NCI-H1694 (cell line): ENCODE measurements around the gene PCNX2.
"Not testable (repeated sequence)": the region's sequence is repeated elsewhere in the genome, so short reads cannot be mapped to it uniquely, and the experiment has no call there.

Experiments used
- DNase-seq: peaks from one replicate; lab custom pipeline; 2025; lab: John Stamatoyannopoulos, UW

PCNX2 gene

DNA sequence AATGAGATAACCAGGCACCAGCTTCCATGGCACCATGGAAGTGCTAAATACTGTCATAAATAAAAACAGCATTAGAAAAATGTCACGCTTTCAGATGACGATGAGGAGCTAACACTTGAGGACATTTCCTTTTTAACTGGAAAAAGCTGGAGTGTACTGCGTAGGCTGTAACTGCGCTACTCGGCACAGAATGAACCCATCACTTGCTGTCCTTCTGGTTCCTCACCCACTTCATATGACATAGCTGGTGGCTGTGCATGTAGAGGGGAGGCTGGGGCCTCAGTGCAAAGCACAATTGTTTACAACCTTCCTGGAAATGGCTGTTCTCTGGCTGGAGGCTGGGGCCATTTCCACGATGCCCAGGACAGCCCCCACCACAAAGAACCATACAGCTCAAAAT is 289.4 kb downstream of the PCNX2 start:
- DNase-seq: no peak

DNA sequence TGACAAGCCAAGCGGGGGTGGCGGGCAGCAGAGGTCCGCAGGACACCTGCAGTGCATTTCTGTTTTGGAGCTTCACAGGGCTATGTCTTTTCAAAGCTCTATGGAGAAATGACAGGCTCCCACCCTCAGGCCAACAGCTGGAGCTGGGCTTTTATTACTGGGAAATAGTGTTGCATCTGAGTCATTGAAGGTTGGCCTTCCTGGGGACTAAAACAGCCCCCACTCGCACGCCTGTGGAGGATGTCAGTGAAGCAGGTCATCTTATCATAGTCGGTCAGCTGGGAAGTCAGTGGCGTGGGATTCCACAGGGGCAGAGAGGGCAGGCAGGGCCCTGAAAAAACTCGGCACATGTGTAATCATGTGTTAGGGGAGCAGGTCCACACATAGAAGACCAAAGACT is 289.8 kb downstream of the PCNX2 start:
- DNase-seq: no peak

- DNase-seq: no peak
Measured at GRCh38 chr1:233005156-233005555, 290.4 kb downstream of the PCNX2 start.

DNA sequence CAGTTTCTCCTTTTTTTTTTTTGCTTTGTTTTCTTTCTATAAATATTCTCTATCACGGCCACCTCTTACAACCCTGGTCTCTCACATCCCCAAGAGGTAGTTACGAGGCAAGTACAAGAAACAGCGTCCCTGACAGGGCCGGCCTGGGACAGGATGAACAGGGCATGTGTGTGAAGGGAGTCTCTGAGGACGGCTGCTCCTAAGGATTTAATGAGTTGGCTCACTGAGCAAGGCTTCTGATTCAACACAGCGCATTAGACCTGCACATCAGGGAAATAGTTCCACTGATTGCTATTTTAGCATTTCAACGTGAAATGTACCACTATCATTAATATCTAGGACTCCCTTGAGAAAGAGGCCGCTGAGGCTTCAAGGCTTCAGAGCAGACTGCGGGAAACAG is 291.1 kb downstream of the PCNX2 start:
- no peak for DNase-seq

DNA sequence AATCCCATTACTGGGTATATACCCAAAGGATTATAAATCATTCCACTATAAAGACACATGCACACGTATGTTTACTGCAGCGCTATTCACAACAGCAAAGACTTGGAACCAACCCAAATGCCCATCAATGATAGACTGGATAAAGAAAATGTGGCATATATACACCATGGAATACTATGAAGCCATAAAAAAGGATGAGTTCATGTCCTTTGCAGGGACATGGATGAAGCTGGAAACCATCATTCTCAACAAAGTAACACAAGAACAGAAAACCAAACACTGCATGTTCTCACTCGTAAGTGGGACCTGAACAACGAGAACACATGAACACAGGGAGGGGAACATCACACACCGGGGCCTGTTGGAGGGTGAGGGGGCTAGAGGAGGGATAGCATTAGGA is 291.9 kb downstream of the PCNX2 start:
- not testable (repeated sequence) for DNase-seq

DNA sequence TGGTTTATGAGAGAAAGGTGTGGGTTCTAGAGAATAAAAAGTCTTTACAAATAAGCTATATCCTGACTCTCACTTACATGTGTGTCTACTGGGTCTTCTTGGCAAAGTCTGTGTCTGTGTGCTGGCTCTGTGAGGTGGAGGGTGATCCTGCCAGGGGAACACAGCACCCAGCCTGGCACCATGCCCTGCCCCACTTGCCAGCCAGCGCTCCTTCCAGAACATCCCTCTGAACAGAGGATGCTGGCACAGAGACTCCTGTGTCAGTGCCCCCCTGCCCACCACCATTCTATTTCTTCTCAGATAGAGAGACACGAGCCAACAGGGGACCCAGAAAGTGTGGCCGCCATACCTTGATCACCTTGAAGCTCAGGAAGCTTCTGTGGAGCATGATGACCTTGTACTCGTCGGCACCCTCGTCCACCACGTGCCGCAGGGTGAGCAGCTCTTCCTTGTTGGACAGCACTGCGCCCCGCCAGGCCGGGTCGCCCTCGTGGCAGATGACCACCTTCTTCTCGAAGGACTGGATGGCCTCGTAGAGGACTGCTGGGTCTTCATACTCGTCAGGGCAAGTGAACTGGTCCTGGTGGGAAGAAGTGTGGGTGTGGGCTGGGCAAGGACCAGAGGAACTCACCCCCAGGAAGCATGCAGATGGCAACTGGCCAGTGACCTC is 295.4 kb downstream of the PCNX2 start:
- DNase-seq: no peak

DNA sequence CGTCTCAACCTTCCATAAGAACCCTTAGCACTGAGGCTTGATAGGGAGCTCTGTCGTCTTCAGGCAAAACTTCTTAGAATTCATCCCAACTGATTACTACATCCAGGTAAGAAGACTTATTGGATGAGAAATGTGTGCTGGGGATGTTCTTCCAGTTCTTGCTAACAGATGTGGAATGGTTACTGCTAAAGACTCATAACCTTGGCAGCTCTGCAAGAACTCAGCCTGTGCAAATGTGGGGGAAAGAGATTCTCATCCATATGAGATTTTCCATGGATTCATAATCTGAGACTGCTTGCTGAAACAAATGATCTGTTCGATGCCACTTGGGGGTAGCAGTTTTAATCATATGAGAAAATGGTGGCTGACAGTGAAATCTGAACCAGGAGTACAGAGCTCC is 296.9 kb downstream of the PCNX2 start:
- DNase-seq: no peak

DNA sequence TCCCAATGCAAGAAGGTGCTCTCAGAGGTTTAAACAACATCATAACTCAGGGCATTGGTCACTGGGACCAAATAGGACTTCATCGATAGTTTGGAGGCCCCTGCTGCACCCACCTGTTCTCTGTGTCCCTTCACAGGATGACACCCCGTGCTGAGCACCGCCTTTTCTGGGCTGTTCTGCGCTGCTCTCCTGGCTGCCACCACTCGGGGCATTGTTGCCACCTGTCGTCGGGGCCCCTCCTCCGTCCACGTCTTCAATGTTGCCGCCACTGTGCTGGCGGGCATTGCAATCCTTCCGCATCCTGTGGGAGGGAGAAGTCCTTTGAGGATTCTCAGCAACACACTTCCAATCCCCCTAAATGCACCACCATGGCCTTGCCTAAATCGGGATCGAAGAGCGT is 297.4 kb downstream of the PCNX2 start:
- no peak for DNase-seq

GRCh38 chr1:232996143-232996542 is 299.4 kb downstream of the PCNX2 start:
- no peak for DNase-seq

- DNase-seq: no peak
Measured at GRCh38 chr1:232995189-232995588, 300.3 kb downstream of the PCNX2 start.

GRCh38 chr1:232993555-232993954 is 302.0 kb downstream of the PCNX2 start:
- DNase-seq: no peak

DNA sequence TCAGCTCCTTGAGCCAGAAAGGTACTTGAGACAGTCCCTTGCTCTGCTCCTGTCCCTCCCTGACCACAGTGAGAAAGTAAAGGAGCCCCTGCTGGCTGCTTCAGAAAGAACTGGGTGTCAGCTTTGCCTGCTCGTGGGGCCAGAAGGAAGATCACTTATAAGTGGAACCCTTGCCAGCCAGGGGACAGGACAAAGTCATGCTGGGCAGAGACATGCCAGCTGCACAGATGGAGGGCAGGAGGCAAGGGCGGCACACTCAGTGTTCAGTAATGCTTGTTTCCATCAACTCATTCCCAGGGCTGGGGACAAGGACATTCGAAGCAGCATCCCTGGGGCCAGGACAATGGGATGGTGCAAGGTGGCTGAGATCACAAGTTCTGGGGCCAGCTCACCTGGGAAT is 303.3 kb downstream of the PCNX2 start:
- no peak for DNase-seq

DNA sequence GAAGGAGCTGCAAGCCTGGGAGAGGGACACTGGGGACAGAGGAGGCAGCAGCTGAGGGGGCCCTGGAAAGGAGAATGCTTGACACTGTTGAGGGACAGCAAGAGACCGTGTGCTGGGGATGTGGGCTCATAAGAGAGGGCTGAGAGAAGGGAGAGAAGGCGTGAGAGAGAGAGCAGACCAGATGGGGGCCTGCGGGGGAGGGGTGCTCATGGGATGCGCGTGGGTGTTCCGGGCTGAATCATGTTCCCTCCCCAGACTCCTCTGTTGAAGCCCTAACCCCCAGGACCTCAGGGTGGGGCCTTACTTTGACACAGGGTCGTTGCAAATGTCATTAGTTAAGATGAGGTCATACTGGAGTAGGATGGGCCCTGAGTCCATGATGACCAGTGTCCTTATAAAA is 304.3 kb downstream of the PCNX2 start:
- DNase-seq: no peak

- no peak for DNase-seq
Measured at GRCh38 chr1:232990176-232991128, 305.1 kb downstream of the PCNX2 start.

- DNase-seq: no peak
Measured at GRCh38 chr1:232988572-232989040, 306.9 kb downstream of the PCNX2 start.

DNA sequence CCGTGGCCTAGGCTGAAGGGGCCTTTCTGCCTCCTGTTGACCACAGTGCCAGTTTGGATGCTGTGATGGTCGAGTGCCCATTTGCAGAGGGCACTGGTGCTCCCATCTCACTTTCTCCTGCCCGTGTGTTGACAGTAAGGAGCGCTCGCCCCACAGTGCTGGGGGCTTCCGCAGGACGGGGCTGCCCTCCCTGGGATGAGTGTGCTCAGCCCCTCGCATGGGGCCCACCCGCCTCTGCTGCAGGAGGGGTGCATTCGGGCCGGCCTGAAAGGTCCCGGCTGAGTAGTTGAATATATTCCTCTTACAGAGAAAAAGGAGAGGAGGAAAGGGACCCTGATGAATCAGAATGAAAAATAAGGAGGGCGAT is 307.8 kb downstream of the PCNX2 start:
- no peak for DNase-seq

DNA sequence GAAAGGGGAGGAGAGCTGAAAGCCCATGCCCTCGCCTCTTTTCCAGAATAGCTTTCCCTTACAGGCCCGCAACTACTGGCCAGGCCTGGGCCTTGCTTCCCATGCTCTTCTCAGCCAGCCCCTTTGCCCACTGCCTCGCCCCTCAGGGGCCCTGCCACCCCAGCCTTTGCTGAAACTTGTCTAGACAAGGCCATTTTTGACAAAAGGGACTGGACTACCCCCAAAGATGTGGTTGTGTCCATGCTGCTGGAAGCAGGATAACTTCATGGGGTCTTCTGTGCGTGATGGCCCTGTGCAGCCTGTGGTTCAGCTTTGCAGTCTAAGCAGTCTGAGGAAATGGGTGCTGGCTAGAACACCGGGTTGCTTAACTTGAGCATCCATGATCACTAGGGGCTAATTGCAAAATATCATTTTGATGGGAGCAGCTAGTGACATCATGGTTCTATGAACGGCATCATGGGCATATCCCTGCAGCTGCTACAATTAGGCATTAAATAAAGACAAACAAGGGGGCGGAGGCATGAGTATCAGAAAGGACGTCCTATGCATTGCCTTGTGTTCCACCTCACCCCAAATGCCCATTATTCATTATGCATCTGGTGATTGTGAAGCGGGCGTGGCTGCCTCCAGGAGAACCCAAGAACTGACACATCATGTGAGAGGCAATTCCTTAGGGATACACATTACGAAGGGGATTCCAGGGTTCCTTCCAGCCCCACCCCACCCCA is 308.3 kb downstream of the PCNX2 start:
- DNase-seq: no peak

- DNase-seq: no peak
Measured at GRCh38 chr1:232986527-232986922, 309.0 kb downstream of the PCNX2 start.

DNA sequence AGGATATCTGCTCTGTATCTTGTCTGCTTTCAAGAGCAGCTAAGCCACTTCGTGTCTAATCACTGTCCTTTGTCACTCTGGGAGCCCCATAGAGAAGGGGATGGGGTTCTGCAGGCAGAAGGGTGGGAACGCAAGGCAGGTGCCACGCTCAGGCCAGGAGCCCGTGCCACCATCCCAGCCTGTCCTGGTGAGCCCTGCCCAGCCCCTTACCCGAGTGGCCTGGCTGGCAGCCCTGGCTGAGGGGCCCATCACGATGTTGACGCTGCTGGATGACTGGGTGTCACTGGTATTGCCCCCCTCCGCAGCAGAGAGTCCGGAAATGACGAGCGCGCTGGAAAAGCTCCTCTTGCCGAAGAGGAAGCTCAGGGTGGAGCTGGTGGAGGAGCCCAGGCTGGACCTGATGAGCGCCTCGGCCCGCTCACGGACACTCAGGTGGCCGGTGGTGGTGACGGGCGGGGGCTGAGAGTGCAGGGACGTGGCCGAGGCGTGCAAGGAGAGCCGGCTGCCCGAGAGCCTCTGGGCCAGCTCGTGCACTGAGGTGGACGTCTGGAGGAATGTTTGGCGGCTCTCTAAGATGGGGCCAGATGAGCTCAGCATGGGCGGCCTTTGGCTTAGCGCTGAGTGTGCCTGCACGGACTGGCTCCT is 309.5 kb downstream of the PCNX2 start:
- no peak for DNase-seq

DNA sequence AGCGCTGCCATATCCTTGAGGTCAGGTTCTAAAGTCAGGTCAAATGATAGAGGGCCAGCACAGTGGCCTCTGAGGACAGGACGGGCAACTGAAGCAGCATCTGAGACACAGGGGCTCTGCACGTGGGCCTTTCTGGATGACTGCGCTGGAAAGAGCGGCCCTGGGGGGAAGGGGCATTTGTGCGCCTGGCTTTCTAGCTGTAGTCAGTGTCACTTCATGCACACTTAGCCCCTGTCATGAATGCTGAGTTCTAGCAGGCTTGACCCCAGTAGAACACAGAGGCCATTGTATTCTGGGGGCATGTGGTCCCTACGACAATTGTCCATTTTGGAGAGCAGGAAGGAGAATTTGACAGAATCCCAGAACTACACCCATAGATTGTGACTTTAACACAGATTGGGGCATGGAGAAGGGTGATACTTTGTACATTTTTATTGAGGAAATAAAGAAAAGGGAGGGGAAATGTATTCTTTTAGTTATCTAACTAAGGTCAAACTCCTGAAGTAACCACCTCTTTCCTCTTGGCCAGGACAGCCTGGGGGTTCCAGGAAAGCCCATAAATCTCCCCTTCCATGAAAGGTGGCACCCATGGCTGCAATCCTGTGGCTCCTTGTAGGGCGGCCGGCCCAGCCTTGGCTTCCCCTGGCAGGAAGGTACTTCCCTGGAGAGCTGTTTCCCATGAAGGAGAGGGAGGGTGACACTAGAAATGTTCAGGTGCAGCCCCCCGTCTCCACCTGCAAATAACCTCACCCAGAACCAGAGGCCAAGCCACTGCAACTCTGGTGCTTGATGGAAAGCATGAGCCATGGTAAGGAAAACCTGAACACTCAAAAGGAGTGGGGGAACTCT is 310.7 kb downstream of the PCNX2 start:
- no peak for DNase-seq
